ENCODE data around the gene ALOX5AP. TPM values are rescaled to one million over a fixed set of nuclear protein-coding genes. Genes with fewer than 3 reads are reported as not detected.

The ALOX5AP gene
- total RNA-seq, 1 experiment from 2014 or later, result 1.1 TPM

DNA sequence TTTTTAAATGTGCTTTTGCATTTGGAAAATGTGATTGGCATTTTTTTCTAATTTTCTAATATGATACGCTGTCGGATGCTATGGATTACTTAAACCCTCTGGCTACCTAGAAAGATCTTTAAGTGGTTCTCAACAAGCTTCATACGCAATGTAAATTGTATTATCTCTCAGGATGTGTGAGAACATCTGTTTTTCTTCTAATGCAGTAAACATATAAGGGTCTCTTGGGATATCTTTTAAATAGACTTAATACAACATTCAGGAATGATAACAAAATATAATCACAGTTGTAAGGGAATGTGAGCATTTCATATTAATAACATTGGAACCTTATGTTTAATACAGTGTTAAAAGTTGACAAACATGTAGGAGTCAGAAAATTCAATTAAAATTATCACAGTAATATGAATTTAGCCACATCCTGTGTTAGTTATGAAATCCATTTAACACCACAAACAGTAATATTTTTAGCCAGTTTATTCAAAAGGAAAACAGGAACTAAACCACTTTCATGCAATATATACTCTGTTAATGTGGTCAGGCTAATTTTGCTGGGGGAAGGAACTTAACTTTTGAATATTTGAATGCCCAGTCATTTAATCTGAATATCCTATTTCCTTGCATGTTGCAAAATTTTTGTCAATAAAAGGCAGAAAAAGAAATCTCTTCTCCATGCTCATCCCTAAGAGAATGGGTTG is 15.0 kb upstream of the ALOX5AP start:
- H3K4me1 Mint-ChIP-seq (ENCODE audit: low read depth, unreplicated experiment), result no peaks in the 10 kb centered on the region
- Histone ChIP-seq H3K27me3 (replicated peaks; ENCODE audit: control insufficient read depth, insufficient read depth, low read length) (no peaks in the 10 kb centered on the region), H3K4me3 (ENCODE audit: low read depth, low read length) (no peak overlapping the region), H3K9me3 (no peaks in the 10 kb centered on the region), H3K4me1 (no peaks in the 10 kb centered on the region), H3K36me3 (ENCODE audit: control insufficient read depth, insufficient read depth, low read length) (no peaks in the 10 kb centered on the region)
- CTCF ChIA-PET, result no interaction called here
- TF ChIP-seq, protein P1, sequence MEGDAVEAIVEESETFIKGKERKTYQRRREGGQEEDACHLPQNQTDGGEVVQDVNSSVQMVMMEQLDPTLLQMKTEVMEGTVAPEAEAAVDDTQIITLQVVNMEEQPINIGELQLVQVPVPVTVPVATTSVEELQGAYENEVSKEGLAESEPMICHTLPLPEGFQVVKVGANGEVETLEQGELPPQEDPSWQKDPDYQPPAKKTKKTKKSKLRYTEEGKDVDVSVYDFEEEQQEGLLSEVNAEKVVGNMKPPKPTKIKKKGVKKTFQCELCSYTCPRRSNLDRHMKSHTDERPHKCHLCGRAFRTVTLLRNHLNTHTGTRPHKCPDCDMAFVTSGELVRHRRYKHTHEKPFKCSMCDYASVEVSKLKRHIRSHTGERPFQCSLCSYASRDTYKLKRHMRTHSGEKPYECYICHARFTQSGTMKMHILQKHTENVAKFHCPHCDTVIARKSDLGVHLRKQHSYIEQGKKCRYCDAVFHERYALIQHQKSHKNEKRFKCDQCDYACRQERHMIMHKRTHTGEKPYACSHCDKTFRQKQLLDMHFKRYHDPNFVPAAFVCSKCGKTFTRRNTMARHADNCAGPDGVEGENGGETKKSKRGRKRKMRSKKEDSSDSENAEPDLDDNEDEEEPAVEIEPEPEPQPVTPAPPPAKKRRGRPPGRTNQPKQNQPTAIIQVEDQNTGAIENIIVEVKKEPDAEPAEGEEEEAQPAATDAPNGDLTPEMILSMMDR (IDR thresholded peaks at IDR 0.05; ENCODE audit: insufficient read depth in 1 of 2, low read depth in 1 of 2, low read length in 1 of 2, severe bottlenecking in 1 of 2, unreplicated experiment in 1 of 2), result no peak
- BruUV-seq (replicated peaks), result no TSS peak
- DNase-seq, result no peak
- POLR2A ChIA-PET, result no interaction called here
- no peak overlapping the region for H3K27ac Mint-ChIP-seq (ENCODE audit: unreplicated experiment)
- no peaks in the 10 kb centered on the region for H3K9me3 Mint-ChIP-seq (ENCODE audit: unreplicated experiment)
- H3K27me3 Mint-ChIP-seq (ENCODE audit: insufficient read depth, unreplicated experiment), result no peaks in the 10 kb centered on the region
- H3K4me3 Mint-ChIP-seq (ENCODE audit: unreplicated experiment), result no peak overlapping the region
- no peaks in the 10 kb centered on the region for H3K36me3 Mint-ChIP-seq (ENCODE audit: insufficient read depth, unreplicated experiment)
- intact Hi-C loops (cut with micrococcal nuclease; ENCODE audit: unreplicated experiment), result no loop called here

DNA sequence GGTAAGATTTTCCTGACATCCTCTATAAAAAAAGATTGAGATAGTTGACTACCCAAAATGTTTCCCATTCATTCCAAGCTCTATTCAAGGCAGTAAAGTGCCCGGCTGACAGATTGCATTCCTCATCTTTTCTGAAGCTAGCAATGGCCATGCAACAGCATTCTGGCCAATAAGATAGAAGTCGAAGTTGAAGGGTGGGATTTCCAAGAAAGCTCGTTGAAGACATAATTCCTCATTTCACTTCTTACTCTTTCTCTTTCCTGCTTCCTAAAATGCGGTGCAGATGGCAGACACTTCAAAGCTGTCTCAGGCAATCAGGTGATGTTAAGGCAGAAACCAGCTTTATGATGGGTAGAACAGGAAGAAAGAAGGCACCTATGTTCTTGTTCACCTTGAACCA is 13.4 kb upstream of the ALOX5AP start:
- no peak overlapping the region for H3K27ac Mint-ChIP-seq (ENCODE audit: unreplicated experiment)
- POLR2A ChIA-PET, result no interaction called here
- BruUV-seq (replicated peaks), result no TSS peak

GRCh38 chr13:30722361-30722760 is 13.0 kb upstream of the ALOX5AP start:
- CTCF ChIA-PET, result no interaction called here
- BruUV-seq (replicated peaks), result no TSS peak
- no peaks in the 10 kb centered on the region for H3K36me3 Mint-ChIP-seq (ENCODE audit: insufficient read depth, unreplicated experiment)

More for the DNA sequence above, 13.4 kb upstream of the ALOX5AP start:
- H3K4me1 Mint-ChIP-seq (ENCODE audit: low read depth, unreplicated experiment), result no peaks in the 10 kb centered on the region
- intact Hi-C loops (cut with micrococcal nuclease; ENCODE audit: unreplicated experiment), result no loop called here
- TF ChIP-seq, protein P1 (IDR thresholded peaks at IDR 0.05; ENCODE audit: insufficient read depth in 1 of 2, low read depth in 1 of 2, low read length in 1 of 2, severe bottlenecking in 1 of 2, unreplicated experiment in 1 of 2), result no peak
- H3K9me3 Mint-ChIP-seq (ENCODE audit: unreplicated experiment), result no peaks in the 10 kb centered on the region
- H3K4me1 ChIP-seq, result no peaks in the 10 kb centered on the region
- no peak overlapping the region for H3K4me3 Mint-ChIP-seq (ENCODE audit: unreplicated experiment)
- no peaks in the 10 kb centered on the region for H3K36me3 Mint-ChIP-seq (ENCODE audit: insufficient read depth, unreplicated experiment)
- CTCF ChIA-PET, result no interaction called here
- H3K36me3 ChIP-seq (ENCODE audit: control insufficient read depth, insufficient read depth, low read length), result no peaks in the 10 kb centered on the region
- H3K9me3 ChIP-seq, result no peaks in the 10 kb centered on the region
- H3K27me3 ChIP-seq (replicated peaks; ENCODE audit: control insufficient read depth, insufficient read depth, low read length), result no peaks in the 10 kb centered on the region
- DNase-seq, result no peak
- no peak overlapping the region for H3K4me3 ChIP-seq (ENCODE audit: low read depth, low read length)
- no peaks in the 10 kb centered on the region for H3K27me3 Mint-ChIP-seq (ENCODE audit: insufficient read depth, unreplicated experiment)

More at GRCh38 chr13:30722361-30722760, 13.0 kb upstream of the ALOX5AP start:
- Mint-ChIP-seq H3K27ac (ENCODE audit: unreplicated experiment) (no peak overlapping the region), H3K9me3 (ENCODE audit: unreplicated experiment) (no peaks in the 10 kb centered on the region), H3K4me3 (ENCODE audit: unreplicated experiment) (no peak overlapping the region), H3K4me1 (ENCODE audit: low read depth, unreplicated experiment) (no peaks in the 10 kb centered on the region), H3K27me3 (ENCODE audit: insufficient read depth, unreplicated experiment) (no peaks in the 10 kb centered on the region)
- DNase-seq, result no peak
- Histone ChIP-seq H3K9me3 (no peaks in the 10 kb centered on the region), H3K4me1 (no peaks in the 10 kb centered on the region), H3K36me3 (ENCODE audit: control insufficient read depth, insufficient read depth, low read length) (no peaks in the 10 kb centered on the region), H3K27me3 (replicated peaks; ENCODE audit: control insufficient read depth, insufficient read depth, low read length) (no peaks in the 10 kb centered on the region), H3K4me3 (ENCODE audit: low read depth, low read length) (no peak overlapping the region)
- intact Hi-C loops (cut with micrococcal nuclease; ENCODE audit: unreplicated experiment), result no loop called here
- POLR2A ChIA-PET, result no interaction called here
- TF ChIP-seq, protein P1 (IDR thresholded peaks at IDR 0.05; ENCODE audit: insufficient read depth in 1 of 2, low read depth in 1 of 2, low read length in 1 of 2, severe bottlenecking in 1 of 2, unreplicated experiment in 1 of 2), result no peak
